ENCODE measurements around the gene DSCAML1.

DSCAML1 gene

GRCh38 chr11:117631336-117632140, 165.5 kb downstream of the DSCAML1 start:
- DNase-seq = no peak

- no peak for DNase-seq
These were observed 167.0 kb downstream of the DSCAML1 start for GRCh38 chr11:117629891-117630538.

GRCh38 chr11:117629146-117629545, 167.9 kb downstream of the DSCAML1 start:
- DNase-seq = no peak

- no peak for DNase-seq
These were observed 169.8 kb downstream of the DSCAML1 start for GRCh38 chr11:117627259-117627658.

- DNase-seq = no peak
These were observed 170.4 kb downstream of the DSCAML1 start for GRCh38 chr11:117626576-117626975.

- no peak for DNase-seq
These were observed 171.8 kb downstream of the DSCAML1 start for GRCh38 chr11:117625237-117625636.

GRCh38 chr11:117623831-117624271, 173.2 kb downstream of the DSCAML1 start:
- DNase-seq = no peak

GRCh38 chr11:117621226-117621625, 175.8 kb downstream of the DSCAML1 start:
- no peak for DNase-seq

- DNase-seq = no peak
These were observed 176.4 kb downstream of the DSCAML1 start for GRCh38 chr11:117620659-117621058.

GRCh38 chr11:117620086-117620485, 176.9 kb downstream of the DSCAML1 start:
- DNase-seq = no peak

GRCh38 chr11:117619661-117620060, 177.4 kb downstream of the DSCAML1 start:
- DNase-seq = no peak

- DNase-seq = no peak
These were observed 178.0 kb downstream of the DSCAML1 start for GRCh38 chr11:117618982-117619355.

GRCh38 chr11:117618302-117618981, 178.6 kb downstream of the DSCAML1 start:
- DNase-seq = no peak

- DNase-seq = no peak
These were observed 180.0 kb downstream of the DSCAML1 start for GRCh38 chr11:117616979-117617378.

- no peak for DNase-seq
These were observed 182.3 kb downstream of the DSCAML1 start for GRCh38 chr11:117614728-117615127.

GRCh38 chr11:117613521-117613920, 183.5 kb downstream of the DSCAML1 start:
- DNase-seq = no peak

- DNase-seq = no peak
These were observed 184.8 kb downstream of the DSCAML1 start for GRCh38 chr11:117612177-117612576.

GRCh38 chr11:117610901-117611300, 186.1 kb downstream of the DSCAML1 start:
- DNase-seq = no peak

GRCh38 chr11:117610045-117610444, 187.0 kb downstream of the DSCAML1 start:
- no peak for DNase-seq

GRCh38 chr11:117607449-117607848, 189.6 kb downstream of the DSCAML1 start:
- no peak for DNase-seq

- DNase-seq = no peak
These were observed 190.2 kb downstream of the DSCAML1 start for GRCh38 chr11:117606790-117607189.

GRCh38 chr11:117606211-117606610, 190.8 kb downstream of the DSCAML1 start:
- DNase-seq = no peak

- DNase-seq = no peak
These were observed 191.7 kb downstream of the DSCAML1 start for GRCh38 chr11:117605331-117605730.
